RKO (cell line): ENCODE results near the gene ARHGEF37.

Experiments
- DNase-seq: peaks from one replicate; pipeline ENCODE4 v3.0.0-alpha.2; 2016; ENCODE audit warnings: low spot score

The ARHGEF37 gene

GRCh38 chr5:149675610-149676201 lies 94.4 kb downstream of the ARHGEF37 start:
- DNase-seq = no peak

DNA sequence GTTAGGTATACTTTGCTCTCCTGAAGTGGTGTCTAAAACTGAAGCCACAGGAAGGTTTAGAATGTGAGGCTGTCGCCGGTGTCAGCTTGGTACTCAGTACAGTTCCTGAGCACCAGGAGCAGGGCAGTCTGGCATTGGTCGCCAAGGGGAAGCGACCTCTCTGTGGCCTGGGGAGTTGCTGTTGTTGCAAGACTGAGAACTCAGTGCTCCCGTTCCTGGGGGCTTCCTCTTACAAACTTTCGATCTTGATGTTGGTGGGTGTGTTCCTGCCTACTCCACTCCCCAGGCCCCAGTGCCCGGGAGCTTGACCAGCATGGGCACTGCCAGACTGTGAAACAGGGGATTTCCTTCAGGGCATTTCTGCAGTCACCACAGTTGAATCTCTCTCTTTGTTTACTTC lies 96.4 kb downstream of the ARHGEF37 start:
- no peak for DNase-seq

- DNase-seq = no peak
Measured at GRCh38 chr5:149679876-149680809, 98.8 kb downstream of the ARHGEF37 start.

DNA sequence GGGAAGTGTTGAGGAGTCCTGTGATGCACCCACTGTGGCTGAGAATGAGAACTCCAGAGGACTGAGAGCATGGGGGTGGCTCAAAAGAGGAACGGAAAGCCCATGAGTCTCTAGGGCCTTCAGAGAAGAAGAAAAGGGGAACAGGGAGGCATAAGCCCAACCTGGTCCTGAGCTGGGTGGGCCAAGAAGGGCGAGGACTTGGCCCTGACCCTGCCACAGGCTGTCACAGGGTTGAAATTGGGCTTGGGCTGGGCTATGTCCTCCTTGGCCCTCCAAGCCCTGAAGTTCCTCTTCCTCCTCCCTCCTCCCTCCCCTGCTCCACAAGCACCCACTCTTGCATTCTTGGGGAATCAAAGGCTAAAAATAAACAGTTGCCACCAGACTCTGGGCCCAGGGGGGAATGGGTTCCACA lies 99.5 kb downstream of the ARHGEF37 start:
- DNase-seq = no peak

- DNase-seq = no peak
Measured at GRCh38 chr5:149681252-149681651, 100.0 kb downstream of the ARHGEF37 start.

DNA sequence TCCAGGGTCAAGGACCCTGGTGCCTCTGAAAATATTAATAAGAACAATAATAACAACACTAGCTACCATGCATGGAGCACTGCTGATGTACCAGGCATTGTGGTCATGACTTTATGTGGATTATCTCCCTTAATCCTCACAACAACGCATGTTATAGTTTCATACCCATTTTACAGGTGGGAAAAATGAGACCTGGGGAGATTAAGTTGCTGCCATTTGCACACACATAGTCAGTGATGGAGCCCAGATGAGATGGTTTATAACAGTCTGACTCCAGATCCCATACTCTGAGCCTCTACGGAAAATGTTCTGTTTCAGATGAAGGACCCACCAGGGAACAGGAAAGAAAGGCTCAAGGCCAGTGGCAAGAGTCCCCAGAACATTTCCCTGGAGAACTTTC lies 100.6 kb downstream of the ARHGEF37 start:
- DNase-seq = no peak

DNA sequence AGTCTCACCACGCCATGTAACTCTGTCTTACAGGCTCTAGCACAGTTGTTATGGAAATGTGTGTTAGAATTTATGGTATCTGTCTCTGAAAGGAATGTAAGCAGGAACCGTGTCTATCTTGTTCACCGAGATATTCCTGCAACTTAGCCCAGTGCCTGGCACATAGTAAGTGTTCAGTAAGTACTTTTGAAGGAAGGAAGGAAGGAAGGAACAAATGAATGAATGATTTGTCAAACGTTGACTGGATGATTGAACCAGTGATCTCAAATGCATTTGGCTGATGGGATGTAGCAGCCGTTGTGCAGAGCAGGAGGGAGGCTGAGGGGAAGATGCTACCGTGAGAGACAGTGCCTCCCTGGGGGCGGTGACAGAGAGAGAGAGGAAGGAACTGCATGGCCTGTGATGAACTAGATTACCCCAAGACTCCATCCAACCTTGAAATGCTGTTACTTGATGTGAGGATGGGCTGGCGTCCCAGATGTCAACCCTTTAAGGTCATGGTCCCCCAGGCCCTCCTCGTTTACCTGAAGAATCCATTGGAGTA lies 101.3 kb downstream of the ARHGEF37 start:
- DNase-seq = no peak

GRCh38 chr5:149683964-149684363 lies 102.7 kb downstream of the ARHGEF37 start:
- no peak for DNase-seq

DNA sequence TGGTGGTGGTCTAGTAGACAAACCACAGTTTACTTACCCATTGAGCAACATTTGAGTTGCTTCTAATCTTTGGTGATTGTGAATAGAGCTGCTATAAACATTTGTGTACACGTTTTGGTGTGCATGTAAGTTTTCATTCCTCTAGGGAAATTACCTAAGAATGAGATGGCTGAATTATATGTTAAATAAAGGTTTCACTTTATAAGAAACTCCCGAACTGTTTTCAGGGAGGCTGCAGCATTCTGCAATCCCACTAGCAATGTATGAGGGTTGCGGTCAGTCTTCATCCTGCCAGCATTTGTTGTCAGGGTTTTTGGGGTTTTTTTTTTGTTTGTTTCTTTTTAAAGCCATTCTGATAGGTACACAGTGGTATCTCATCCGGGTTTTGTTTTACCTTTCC lies 103.1 kb downstream of the ARHGEF37 start:
- DNase-seq = no peak
